ENCODE results near the gene HPS5.
"Not testable (repeated sequence)": the region's sequence is repeated elsewhere in the genome, so short reads cannot be mapped to it uniquely, and the experiment has no call there.

HPS5 gene

DNA sequence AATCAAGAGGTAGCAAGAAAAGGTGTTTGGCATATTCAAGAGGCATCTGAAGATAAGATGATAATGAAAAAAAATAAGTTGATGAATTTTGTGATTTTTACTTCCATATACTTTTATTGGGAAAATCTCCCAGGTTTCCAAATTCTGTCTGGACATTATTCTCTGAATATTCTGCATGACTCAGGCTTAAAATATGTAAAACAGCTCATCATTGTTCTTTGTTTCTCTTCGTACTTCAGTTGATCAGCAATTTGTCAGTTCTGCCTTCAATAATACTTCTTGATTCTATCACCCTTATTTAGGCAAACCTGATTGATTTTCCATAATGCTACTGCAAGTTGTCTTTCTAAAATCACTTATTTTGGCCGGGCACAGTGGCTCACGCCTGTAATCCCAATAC lies 30.6 kb upstream of the HPS5 start:
- no peak overlapping the region for H3K4me3 ChIP-seq (ENCODE audit: low read length)
- H3K9me3 ChIP-seq (ENCODE audit: control insufficient read depth, low read length) = no peaks in the 10 kb centered on the region
- H3K9ac ChIP-seq (ENCODE audit: low read length) = no peak overlapping the region
- peaks cover 54% of the 10 kb centered on the region for H3K36me3 ChIP-seq (ENCODE audit: control insufficient read depth, insufficient read depth, low read length, severe bottlenecking)
- peak; percentile 40 for DNase-seq (ENCODE audit: low read depth)
- no peaks in the 10 kb centered on the region for H3K27me3 ChIP-seq (replicated peaks; ENCODE audit: control insufficient read depth, insufficient read depth, low read length)
- peaks cover 42% of the 10 kb centered on the region for H3K4me1 ChIP-seq (ENCODE audit: control insufficient read depth, insufficient read depth, low read length)

DNA sequence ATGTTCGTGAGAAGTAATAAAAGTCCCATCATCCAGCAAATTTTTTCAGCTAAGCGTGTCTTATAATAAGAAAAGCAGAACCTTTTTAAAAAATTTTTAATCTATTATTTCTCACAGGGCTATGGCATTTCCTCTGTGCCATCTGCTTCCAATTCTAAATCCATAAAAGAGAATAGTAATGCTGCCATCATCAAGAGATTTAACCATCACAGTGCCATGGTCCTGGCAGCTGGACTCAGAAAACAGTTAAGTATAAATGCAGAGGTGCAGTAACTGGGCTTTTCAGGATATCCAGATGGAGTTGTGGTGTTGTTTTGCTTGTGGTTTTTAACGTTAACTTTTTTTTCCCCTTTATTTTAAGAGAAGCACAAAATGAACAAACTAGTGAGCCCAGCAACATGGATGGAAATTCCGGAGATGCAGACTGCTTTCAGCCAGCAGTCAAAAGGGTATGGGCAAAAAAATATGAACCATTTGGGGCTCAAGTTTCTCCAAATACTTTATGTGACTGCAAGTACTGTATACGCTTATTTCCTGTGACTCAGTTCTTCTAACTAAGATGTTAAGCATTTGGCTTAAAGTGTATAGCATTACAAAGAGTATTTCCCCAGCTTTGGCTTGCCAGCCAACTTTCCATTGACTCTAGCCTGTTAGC lies 25.7 kb upstream of the HPS5 start:
- H3K36me3 ChIP-seq (ENCODE audit: control insufficient read depth, insufficient read depth, low read length, severe bottlenecking) = peaks cover 63% of the 10 kb centered on the region

DNA sequence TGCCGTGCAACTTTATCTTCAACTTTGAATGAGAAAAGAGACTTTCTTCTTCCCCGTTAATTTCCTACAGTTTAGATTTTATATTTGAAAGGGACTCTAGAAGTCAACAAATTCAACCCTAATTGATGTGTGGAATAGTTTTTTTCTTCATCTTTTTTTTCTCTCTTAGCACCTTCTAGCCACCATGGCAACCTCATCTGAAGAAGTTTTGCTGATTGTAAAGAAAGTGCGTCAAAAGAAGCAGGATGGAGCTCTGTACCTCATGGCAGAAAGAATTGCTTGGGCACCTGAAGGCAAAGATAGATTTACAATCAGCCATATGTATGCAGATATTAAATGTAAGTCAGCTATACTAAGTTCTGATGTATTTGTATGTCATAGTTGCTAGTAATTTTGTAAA lies 11.0 kb upstream of the HPS5 start:
- Histone ChIP-seq H3K9ac (ENCODE audit: low read length) (no peak overlapping the region), H3K9me3 (ENCODE audit: control insufficient read depth, low read length) (no peaks in the 10 kb centered on the region), H3K27me3 (replicated peaks; ENCODE audit: control insufficient read depth, insufficient read depth, low read length) (no peaks in the 10 kb centered on the region), H3K4me1 (ENCODE audit: control insufficient read depth, insufficient read depth, low read length) (peaks cover 4% of the 10 kb centered on the region), H3K36me3 (ENCODE audit: control insufficient read depth, insufficient read depth, low read length, severe bottlenecking) (peaks cover 60% of the 10 kb centered on the region), H3K4me3 (ENCODE audit: low read length) (no peak overlapping the region)
- no peak for DNase-seq (ENCODE audit: low read depth)

More for the DNA sequence above, 25.7 kb upstream of the HPS5 start:
- Histone ChIP-seq H3K9ac (ENCODE audit: low read length) (peak overlapping the region; percentile 64), H3K27me3 (replicated peaks; ENCODE audit: control insufficient read depth, insufficient read depth, low read length) (no peaks in the 10 kb centered on the region), H3K4me3 (ENCODE audit: low read length) (peak overlapping the region; percentile 14), H3K4me1 (ENCODE audit: control insufficient read depth, insufficient read depth, low read length) (peaks cover 29% of the 10 kb centered on the region), H3K9me3 (ENCODE audit: control insufficient read depth, low read length) (no peaks in the 10 kb centered on the region)
- DNase-seq (ENCODE audit: low read depth) = peak; percentile 86

- Histone ChIP-seq H3K4me1 (ENCODE audit: control insufficient read depth, insufficient read depth, low read length) (peaks cover 4% of the 10 kb centered on the region), H3K9me3 (ENCODE audit: control insufficient read depth, low read length) (no peaks in the 10 kb centered on the region), H3K36me3 (ENCODE audit: control insufficient read depth, insufficient read depth, low read length, severe bottlenecking) (peaks cover 59% of the 10 kb centered on the region), H3K27me3 (replicated peaks; ENCODE audit: control insufficient read depth, insufficient read depth, low read length) (no peaks in the 10 kb centered on the region), H3K4me3 (ENCODE audit: low read length) (no peak overlapping the region), H3K9ac (ENCODE audit: low read length) (no peak overlapping the region)
- DNase-seq (ENCODE audit: low read depth) = no peak
Observed at GRCh38 chr11:18332302-18332701, 10.4 kb upstream of the HPS5 start.

DNA sequence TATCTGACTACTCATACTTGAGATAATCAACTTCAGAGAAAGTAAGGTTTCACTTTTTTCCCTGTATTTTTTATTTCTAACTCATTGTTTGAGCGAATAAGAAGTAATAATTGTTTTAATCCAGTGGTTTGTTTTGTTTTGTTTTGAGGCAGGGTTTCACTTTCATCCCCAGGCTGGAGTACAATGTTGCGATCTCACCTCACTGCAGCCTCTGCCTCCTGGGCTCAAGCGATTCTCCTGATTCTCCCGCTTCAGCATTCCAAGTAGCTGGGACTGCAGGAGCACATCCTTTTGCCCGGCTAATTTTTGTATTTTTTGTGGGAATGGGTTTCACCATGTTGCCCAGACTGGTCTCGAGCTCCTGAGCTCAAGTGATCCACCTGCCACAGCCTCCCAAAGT lies 9.0 kb upstream of the HPS5 start:
- Histone ChIP-seq H3K27me3 (replicated peaks; ENCODE audit: control insufficient read depth, insufficient read depth, low read length) (no peaks in the 10 kb centered on the region), H3K4me3 (ENCODE audit: low read length) (no peak overlapping the region), H3K36me3 (ENCODE audit: control insufficient read depth, insufficient read depth, low read length, severe bottlenecking) (peaks cover 56% of the 10 kb centered on the region), H3K4me1 (ENCODE audit: control insufficient read depth, insufficient read depth, low read length) (peaks cover 4% of the 10 kb centered on the region), H3K9ac (ENCODE audit: low read length) (no peak overlapping the region), H3K9me3 (ENCODE audit: control insufficient read depth, low read length) (no peaks in the 10 kb centered on the region)
- no peak for DNase-seq (ENCODE audit: low read depth)

DNA sequence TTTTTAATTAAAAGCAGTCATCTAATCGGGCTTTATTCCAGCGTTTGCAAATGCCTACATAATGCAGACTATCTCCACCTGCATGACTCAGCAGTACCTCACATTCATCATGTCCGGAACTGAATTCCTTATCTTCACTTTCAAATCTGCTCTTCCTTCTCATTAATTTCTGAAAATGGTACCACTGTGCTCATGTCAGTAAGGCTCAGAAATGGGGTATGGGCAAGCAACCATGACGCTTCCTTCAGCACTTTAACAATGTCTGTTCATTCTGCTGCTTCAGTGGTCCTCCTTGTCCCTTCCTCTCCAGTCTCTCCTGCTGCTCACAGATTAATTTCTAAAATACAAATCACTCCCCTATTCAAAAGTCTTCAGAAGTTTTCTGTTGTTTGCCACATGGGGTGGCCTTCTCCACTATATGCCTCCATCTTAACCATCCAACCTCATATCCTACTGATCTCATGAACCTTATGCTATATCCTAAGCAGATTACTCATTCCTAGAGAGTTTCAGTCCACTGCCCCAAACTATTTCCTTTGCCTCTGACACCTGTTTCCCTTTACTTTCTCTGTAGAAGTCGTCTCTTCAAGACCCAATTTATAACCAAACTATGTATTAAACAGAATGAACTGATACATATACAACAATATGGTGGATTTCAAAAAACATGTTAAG lies 7.4 kb upstream of the HPS5 start:
- no peak overlapping the region for H3K4me3 ChIP-seq (ENCODE audit: low read length)

GRCh38 chr11:18324381-18324780 lies 2.4 kb upstream of the HPS5 start:
- no peaks in the 10 kb centered on the region for H3K27me3 ChIP-seq (replicated peaks; ENCODE audit: control insufficient read depth, insufficient read depth, low read length)
- DNase-seq (ENCODE audit: low read depth) = no peak
- H3K9ac ChIP-seq (ENCODE audit: low read length) = peak overlapping the region; percentile 43
- peak overlapping the region; percentile 95 for H3K4me3 ChIP-seq (ENCODE audit: low read length)
- H3K36me3 ChIP-seq (ENCODE audit: control insufficient read depth, insufficient read depth, low read length, severe bottlenecking) = peaks cover 19% of the 10 kb centered on the region
- H3K9me3 ChIP-seq (ENCODE audit: control insufficient read depth, low read length) = no peaks in the 10 kb centered on the region
- peaks cover 47% of the 10 kb centered on the region for H3K4me1 ChIP-seq (ENCODE audit: control insufficient read depth, insufficient read depth, low read length)

More for the DNA sequence above, 7.4 kb upstream of the HPS5 start:
- Histone ChIP-seq H3K4me1 (ENCODE audit: control insufficient read depth, insufficient read depth, low read length) (peaks cover 16% of the 10 kb centered on the region), H3K27me3 (replicated peaks; ENCODE audit: control insufficient read depth, insufficient read depth, low read length) (no peaks in the 10 kb centered on the region), H3K9ac (ENCODE audit: low read length) (no peak overlapping the region), H3K9me3 (ENCODE audit: control insufficient read depth, low read length) (no peaks in the 10 kb centered on the region), H3K36me3 (ENCODE audit: control insufficient read depth, insufficient read depth, low read length, severe bottlenecking) (peaks cover 40% of the 10 kb centered on the region)
- DNase-seq (ENCODE audit: low read depth) = no peak

DNA sequence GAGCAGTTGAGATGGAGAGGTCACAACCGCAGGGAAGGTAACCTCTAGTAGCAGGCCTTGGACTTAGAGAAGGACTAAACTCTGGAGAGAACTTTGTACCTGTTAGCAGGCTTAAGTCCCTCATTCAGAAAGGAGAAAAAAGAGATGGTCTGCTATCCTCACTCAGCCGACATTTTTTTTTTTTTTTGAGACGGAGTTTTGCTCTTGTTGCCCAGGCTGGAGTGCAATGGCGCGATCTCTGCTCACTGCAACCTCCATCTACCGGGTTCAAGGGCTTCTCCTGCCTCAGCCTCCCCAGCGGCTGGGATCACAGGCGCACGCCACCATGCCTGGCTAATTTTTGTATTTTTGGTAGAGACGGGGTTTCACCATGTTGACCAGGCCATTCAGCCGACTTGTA lies 1.9 kb upstream of the HPS5 start:
- H3K4me3 ChIP-seq (ENCODE audit: low read length) = peak overlapping the region; percentile 95
- H3K9me3 ChIP-seq (ENCODE audit: control insufficient read depth, low read length); H3K27me3 ChIP-seq (replicated peaks; ENCODE audit: control insufficient read depth, insufficient read depth, low read length); DNase-seq (ENCODE audit: low read depth): not testable (repeated sequence)
- peaks cover 14% of the 10 kb centered on the region for H3K36me3 ChIP-seq (ENCODE audit: control insufficient read depth, insufficient read depth, low read length, severe bottlenecking)
- peaks cover 49% of the 10 kb centered on the region for H3K4me1 ChIP-seq (ENCODE audit: control insufficient read depth, insufficient read depth, low read length)
- peak overlapping the region; percentile 94 for H3K9ac ChIP-seq (ENCODE audit: low read length)

GRCh38 chr11:18322818-18323570 lies 1.1 kb upstream of the HPS5 start:
- no peak for DNase-seq (ENCODE audit: low read depth)
- Histone ChIP-seq H3K36me3 (ENCODE audit: control insufficient read depth, insufficient read depth, low read length, severe bottlenecking) (peaks cover 14% of the 10 kb centered on the region), H3K4me1 (ENCODE audit: control insufficient read depth, insufficient read depth, low read length) (peaks cover 52% of the 10 kb centered on the region), H3K27me3 (replicated peaks; ENCODE audit: control insufficient read depth, insufficient read depth, low read length) (no peaks in the 10 kb centered on the region), H3K4me3 (ENCODE audit: low read length) (peak overlapping the region; percentile 95), H3K9me3 (ENCODE audit: control insufficient read depth, low read length) (no peaks in the 10 kb centered on the region), H3K9ac (ENCODE audit: low read length) (peak overlapping the region; percentile 94)

DNA sequence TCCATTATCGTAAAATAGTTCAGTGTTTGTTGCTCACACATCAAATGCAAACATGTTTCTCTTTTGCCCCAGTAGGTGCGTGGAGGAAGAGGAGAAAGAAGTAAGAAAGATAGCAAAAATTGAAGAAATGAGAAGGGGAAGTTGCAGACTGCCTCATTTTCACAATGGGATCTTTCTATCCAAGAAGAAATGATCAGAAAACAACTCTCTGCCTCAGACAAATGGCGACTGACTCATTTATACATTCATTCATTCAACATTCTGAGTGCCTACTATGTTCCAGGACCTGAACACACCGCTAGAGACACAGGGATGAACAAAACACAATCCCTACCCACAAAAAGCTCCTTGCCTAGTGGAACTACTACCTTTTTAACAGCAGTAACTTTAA lies 367 bp downstream of the HPS5 start:
- Histone ChIP-seq H3K9me3 (ENCODE audit: control insufficient read depth, low read length) (no peaks in the 10 kb centered on the region), H3K4me3 (ENCODE audit: low read length) (peak overlapping the region; percentile 95), H3K27me3 (replicated peaks; ENCODE audit: control insufficient read depth, insufficient read depth, low read length) (no peaks in the 10 kb centered on the region), H3K9ac (ENCODE audit: low read length) (peak overlapping the region; percentile 94), H3K4me1 (ENCODE audit: control insufficient read depth, insufficient read depth, low read length) (peaks cover 52% of the 10 kb centered on the region), H3K36me3 (ENCODE audit: control insufficient read depth, insufficient read depth, low read length, severe bottlenecking) (peaks cover 5% of the 10 kb centered on the region)
- DNase-seq (ENCODE audit: low read depth) = peak; percentile 43

DNA sequence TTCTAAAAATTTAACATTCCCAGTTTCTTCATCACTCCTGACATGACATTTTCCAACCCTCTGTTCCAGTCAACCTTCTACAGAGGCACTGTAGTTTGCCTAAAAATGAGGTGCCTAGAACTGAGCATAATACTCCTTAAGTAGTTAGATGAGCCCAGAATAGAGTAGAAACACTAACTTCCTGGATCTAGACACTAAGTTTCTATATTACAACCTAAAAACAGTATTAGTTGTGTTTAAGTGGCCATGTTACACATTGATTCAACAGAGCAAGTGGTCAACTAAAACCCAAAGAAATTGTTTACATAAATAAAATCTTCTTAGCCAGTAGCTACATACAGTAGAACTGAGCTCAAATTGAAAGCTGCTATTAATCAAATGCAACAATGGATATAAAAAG lies 1.3 kb downstream of the HPS5 start:
- no peaks in the 10 kb centered on the region for H3K27me3 ChIP-seq (replicated peaks; ENCODE audit: control insufficient read depth, insufficient read depth, low read length)
- no peaks in the 10 kb centered on the region for H3K36me3 ChIP-seq (ENCODE audit: control insufficient read depth, insufficient read depth, low read length, severe bottlenecking)
- peak overlapping the region; percentile 95 for H3K4me3 ChIP-seq (ENCODE audit: low read length)
- peak overlapping the region; percentile 94 for H3K9ac ChIP-seq (ENCODE audit: low read length)
- H3K9me3 ChIP-seq (ENCODE audit: control insufficient read depth, low read length) = no peaks in the 10 kb centered on the region
- H3K4me1 ChIP-seq (ENCODE audit: control insufficient read depth, insufficient read depth, low read length) = peaks cover 52% of the 10 kb centered on the region
- DNase-seq (ENCODE audit: low read depth) = no peak
